ENCODE data around the gene SAMSN1. TPM values are rescaled to one million over a fixed set of nuclear protein-coding genes. Genes with fewer than 3 reads are reported as not detected.

Gene SAMSN1
- total and polyA plus RNA-seq, 11 donors, result 0.44 to 21.2 (median 1.4) TPM

DNA sequence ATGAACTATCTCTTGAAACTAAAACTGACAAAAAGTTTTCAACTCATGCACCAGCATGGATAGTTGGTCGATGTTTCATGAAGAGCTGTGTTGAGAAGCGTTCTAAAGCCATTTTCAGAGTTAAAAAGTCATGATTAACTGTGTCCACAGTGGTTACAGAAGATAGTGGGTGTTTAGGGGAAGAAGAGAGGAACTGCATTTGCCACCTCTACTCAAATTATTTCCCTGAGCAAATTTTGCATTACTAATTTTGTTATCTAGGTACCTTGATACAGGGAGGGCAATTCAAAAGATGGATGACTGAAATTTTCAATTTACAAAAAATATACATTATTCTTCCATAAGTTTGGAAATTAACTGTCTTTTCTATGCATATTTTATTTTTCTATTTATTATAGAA, 15.5 kb downstream of the SAMSN1 start:
- Histone ChIP-seq H3K36me3 (no peaks in the 10 kb centered on the region), H3K27ac (peak overlapping the region in 1 of 12 donors; percentile 5), H3K27me3 (no peaks in the 10 kb centered on the region), H3K4me3 (no peak overlapping the region), H3K9me3 (peaks cover 0 to 3% (median 0%) of the 10 kb centered on the region in 12 donors), H3K4me1 (peaks cover 0 to 76% (median 0%) of the 10 kb centered on the region in 12 donors)
- WGBS, 4 donors, result 83 to 91% (median 89%) methylated on average over 2 of the region's 2 CpGs
- TF ChIP-seq, protein P1, sequence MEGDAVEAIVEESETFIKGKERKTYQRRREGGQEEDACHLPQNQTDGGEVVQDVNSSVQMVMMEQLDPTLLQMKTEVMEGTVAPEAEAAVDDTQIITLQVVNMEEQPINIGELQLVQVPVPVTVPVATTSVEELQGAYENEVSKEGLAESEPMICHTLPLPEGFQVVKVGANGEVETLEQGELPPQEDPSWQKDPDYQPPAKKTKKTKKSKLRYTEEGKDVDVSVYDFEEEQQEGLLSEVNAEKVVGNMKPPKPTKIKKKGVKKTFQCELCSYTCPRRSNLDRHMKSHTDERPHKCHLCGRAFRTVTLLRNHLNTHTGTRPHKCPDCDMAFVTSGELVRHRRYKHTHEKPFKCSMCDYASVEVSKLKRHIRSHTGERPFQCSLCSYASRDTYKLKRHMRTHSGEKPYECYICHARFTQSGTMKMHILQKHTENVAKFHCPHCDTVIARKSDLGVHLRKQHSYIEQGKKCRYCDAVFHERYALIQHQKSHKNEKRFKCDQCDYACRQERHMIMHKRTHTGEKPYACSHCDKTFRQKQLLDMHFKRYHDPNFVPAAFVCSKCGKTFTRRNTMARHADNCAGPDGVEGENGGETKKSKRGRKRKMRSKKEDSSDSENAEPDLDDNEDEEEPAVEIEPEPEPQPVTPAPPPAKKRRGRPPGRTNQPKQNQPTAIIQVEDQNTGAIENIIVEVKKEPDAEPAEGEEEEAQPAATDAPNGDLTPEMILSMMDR (IDR thresholded peaks at IDR 0.05), result no peak
- TF ChIP-seq POLR2A (IDR thresholded peaks at IDR 0.05), result no peak
- ATAC-seq (no peak), DNase-seq (no peak)
- intact Hi-C loops (cut with DNase I), result no loop called here

DNA sequence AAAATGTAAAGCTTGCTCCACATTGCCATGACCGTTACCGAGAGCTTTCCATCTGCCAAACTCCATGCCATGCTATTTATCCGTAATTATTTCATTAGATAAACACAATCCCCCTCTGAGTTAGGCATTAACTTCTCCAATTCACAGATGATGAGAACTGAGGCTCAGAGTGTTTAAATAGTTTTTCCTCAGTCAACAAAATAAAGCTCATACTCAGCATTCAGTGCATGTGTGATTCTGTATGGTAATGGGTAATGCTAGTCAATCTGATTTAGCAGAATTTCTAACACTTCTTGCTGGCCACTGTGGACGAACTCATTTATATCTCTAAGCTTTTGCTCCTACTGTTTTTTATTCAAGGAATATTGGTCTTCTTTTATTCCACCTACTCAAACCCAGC, 17.3 kb downstream of the SAMSN1 start:
- 85 to 91% (median 88%) methylated on average over 4 of the region's 4 CpGs for WGBS, 4 donors
- Histone ChIP-seq H3K4me3 (no peak overlapping the region), H3K27me3 (no peaks in the 10 kb centered on the region), H3K27ac (peak overlapping the region in 1 of 12 donors; percentile 82), H3K36me3 (no peaks in the 10 kb centered on the region), H3K9me3 (no peaks in the 10 kb centered on the region), H3K4me1 (peaks cover 0 to 73% (median 0%) of the 10 kb centered on the region in 12 donors)
- no peak for TF ChIP-seq POLR2A (IDR thresholded peaks at IDR 0.05)
- TF ChIP-seq, protein P1 (IDR thresholded peaks at IDR 0.05), result no peak
- ATAC-seq, result peak in 3 of 4 donors; percentile 32 to 44 (median 42)
- DNase-seq, result no peak
- intact Hi-C loops (cut with DNase I), result no loop called here

DNA sequence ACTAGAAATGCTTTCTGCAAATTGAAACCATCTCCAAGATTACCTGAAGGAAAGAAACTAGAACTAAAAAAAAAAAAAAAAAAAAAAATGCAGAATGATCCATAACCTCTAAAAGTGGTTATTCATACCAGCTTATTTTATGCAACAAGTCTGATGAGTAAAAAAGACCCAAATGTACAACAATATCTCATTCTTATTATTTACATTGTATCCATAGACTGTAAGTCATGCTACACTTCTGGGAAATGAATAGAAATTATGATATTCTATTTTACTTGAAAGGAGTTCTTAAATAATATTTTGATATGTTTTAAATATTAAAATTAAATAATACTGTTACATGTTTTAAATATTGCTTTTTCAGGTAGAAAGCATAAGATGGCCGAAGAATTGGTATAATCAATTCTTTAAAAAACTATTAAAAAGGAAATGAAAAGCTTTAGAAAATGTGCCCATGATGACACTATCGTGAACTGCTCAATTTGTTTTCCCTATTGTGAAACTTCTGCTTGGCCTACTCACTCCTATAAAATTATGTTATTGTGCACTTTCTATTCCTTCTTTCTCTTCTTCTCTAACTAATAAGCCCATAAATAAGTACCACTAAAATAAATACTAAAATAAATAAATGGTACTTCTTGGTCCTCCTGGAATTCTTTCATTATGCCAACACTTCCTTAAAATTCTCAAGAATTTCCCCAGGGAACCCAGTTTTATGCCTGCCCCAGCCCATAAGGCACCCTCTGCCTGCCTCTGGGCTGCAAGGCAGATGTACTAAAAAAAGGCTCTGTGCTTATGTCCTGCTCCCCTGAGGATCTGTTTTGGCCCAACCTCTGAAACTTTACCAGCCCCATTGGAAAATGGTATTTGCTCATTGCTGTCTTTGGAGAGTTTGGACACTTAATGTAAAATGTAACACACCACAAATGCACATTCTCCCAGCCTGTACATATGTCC, 18.1 kb downstream of the SAMSN1 start:
- Histone ChIP-seq H3K4me1 (peaks cover 0 to 73% (median 0%) of the 10 kb centered on the region in 12 donors), H3K27me3 (no peaks in the 10 kb centered on the region), H3K9me3 (no peaks in the 10 kb centered on the region), H3K4me3 (peak overlapping the region in 1 of 12 donors; percentile 12), H3K36me3 (no peaks in the 10 kb centered on the region), H3K27ac (peak overlapping the region in 3 of 12 donors; percentile 4 to 82 (median 20))
- peak in 3 of 4 donors; percentile 45 to 60 (median 58) for ATAC-seq
- TF ChIP-seq, protein P1 (IDR thresholded peaks at IDR 0.05), result no peak
- no peak for TF ChIP-seq POLR2A (IDR thresholded peaks at IDR 0.05)
- no peak for DNase-seq
- 79 to 81% (median 80%) methylated on average over 2 of the region's 2 CpGs for WGBS, 4 donors
- intact Hi-C loops (cut with DNase I), result no loop called here

Data from heart left ventricle (tissue), 16 donors.